Measurements from ENCODE around the gene ATP6V1B1. TPM values are rescaled to one million over a fixed set of nuclear protein-coding genes. Genes with fewer than 3 reads are reported as not detected.
A peak's percentile ranks its signal among the peaks of the same experiment; 100 is the strongest.

ATP6V1B1 gene
- polyA plus RNA-seq, 1 donor (not counting 4 experiments of a cell fraction or from before 2014, with no cell fraction given) = not detected

GRCh38 chr2:70975237-70975636 lies 39.5 kb downstream of the ATP6V1B1 start:
- no peaks in the 10 kb centered on the region for H3K9me1 ChIP-seq (ENCODE audit: control insufficient read depth, extremely low read depth, insufficient read depth, low read length)
- H2AFZ ChIP-seq (ENCODE audit: control insufficient read depth, low read length) = no peak overlapping the region
- H3K4me3 ChIP-seq (ENCODE audit: control insufficient read depth in 2 of 3, extremely low read depth in 1 of 3, insufficient read depth in 2 of 3, low read depth in 1 of 3, low read length in 3 of 3) = no peak overlapping the region
- TF ChIP-seq, protein P1, sequence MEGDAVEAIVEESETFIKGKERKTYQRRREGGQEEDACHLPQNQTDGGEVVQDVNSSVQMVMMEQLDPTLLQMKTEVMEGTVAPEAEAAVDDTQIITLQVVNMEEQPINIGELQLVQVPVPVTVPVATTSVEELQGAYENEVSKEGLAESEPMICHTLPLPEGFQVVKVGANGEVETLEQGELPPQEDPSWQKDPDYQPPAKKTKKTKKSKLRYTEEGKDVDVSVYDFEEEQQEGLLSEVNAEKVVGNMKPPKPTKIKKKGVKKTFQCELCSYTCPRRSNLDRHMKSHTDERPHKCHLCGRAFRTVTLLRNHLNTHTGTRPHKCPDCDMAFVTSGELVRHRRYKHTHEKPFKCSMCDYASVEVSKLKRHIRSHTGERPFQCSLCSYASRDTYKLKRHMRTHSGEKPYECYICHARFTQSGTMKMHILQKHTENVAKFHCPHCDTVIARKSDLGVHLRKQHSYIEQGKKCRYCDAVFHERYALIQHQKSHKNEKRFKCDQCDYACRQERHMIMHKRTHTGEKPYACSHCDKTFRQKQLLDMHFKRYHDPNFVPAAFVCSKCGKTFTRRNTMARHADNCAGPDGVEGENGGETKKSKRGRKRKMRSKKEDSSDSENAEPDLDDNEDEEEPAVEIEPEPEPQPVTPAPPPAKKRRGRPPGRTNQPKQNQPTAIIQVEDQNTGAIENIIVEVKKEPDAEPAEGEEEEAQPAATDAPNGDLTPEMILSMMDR (optimal IDR thresholded peaks at IDR 0.05 in 1 of 3, IDR thresholded peaks at IDR 0.05 in 1 of 3, conservative IDR thresholded peaks at IDR 0.05 in 1 of 3; ENCODE audit: extremely low read depth in 1 of 3, insufficient read depth in 2 of 3, low read length in 3 of 3) = no peak
- TF ChIP-seq EZH2 (IDR thresholded peaks at IDR 0.05; ENCODE audit: low read length) = no peak
- H3K4me1 ChIP-seq (ENCODE audit: control insufficient read depth, extremely low read depth, insufficient read depth, low read length) = peaks cover 18% of the 10 kb centered on the region
- no peak for FAIRE-seq
- no peaks in the 10 kb centered on the region for H3K27me3 ChIP-seq (ENCODE audit: control insufficient read depth, extremely low read depth, insufficient read depth, low read length)
- H3K79me2 ChIP-seq (ENCODE audit: control insufficient read depth, insufficient read depth, low read length) = no peaks in the 10 kb centered on the region
- no peak overlapping the region for H3K27ac ChIP-seq (ENCODE audit: control insufficient read depth, insufficient read depth, low read length)
- no peaks in the 10 kb centered on the region for H3K36me3 ChIP-seq (ENCODE audit: control insufficient read depth in 2 of 2, extremely low read depth in 1 of 2, insufficient read depth in 2 of 2, low read length in 2 of 2)
- no peaks in the 10 kb centered on the region for H4K20me1 ChIP-seq (ENCODE audit: control insufficient read depth, extremely low read depth, insufficient read depth, low read length)
- H3K4me2 ChIP-seq (ENCODE audit: control insufficient read depth, extremely low read depth, insufficient read depth, low read depth, low read length) = no peak overlapping the region
- H3K9ac ChIP-seq (ENCODE audit: control insufficient read depth, extremely low read depth, insufficient read depth, low read length) = no peak overlapping the region
- DNase-seq (ENCODE audit: low read depth, low spot score) = no peak
- dilution Hi-C loops (cut with MboI; ENCODE audit: extremely low pct_ligation_motif_present, low sequenced_read_pairs) = no loop called here
- no peaks in the 10 kb centered on the region for H3K9me3 ChIP-seq (ENCODE audit: control insufficient read depth, low read depth, low read length)

DNA sequence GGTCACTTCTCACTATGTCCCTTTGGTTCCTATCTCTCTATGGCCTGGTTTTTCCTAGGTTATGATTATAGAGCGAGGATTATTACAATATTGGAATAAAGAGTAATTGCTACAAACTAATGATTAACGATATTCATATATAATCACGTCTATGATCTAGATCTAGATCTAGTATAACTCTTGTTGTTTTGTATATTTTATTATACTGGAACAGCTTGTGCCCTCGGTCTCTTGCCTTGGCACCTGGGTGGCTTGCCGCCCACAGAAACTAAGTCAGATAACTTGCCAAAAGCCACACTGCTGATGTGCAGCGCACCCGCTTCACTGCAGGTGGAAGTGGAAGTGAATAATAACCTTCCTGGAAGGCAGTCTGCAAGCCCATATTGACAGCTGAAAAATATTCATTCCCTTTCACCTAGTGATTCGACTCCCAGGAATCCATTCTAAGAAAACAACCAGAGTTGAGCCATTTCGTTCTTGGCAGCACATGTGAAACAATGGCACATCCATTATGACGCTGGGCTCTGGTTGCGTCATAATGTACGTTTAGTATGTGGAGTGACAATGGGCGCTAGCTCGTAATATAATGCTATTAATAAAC lies 42.0 kb downstream of the ATP6V1B1 start:
- peak; percentile 65 for FAIRE-seq
- dilution Hi-C loops (cut with MboI; ENCODE audit: extremely low pct_ligation_motif_present, low sequenced_read_pairs) = no loop called here
- TF ChIP-seq, protein P1 (optimal IDR thresholded peaks at IDR 0.05 in 1 of 3, IDR thresholded peaks at IDR 0.05 in 1 of 3, conservative IDR thresholded peaks at IDR 0.05 in 1 of 3; ENCODE audit: extremely low read depth in 1 of 3, insufficient read depth in 2 of 3, low read length in 3 of 3) = no peak
- TF ChIP-seq EZH2 (IDR thresholded peaks at IDR 0.05; ENCODE audit: low read length) = no peak
- Histone ChIP-seq H3K27me3 (ENCODE audit: control insufficient read depth, extremely low read depth, insufficient read depth, low read length) (no peaks in the 10 kb centered on the region), H3K4me1 (ENCODE audit: control insufficient read depth, extremely low read depth, insufficient read depth, low read length) (peaks cover 18% of the 10 kb centered on the region), H3K36me3 (ENCODE audit: control insufficient read depth in 2 of 2, extremely low read depth in 1 of 2, insufficient read depth in 2 of 2, low read length in 2 of 2) (no peaks in the 10 kb centered on the region), H3K4me3 (ENCODE audit: control insufficient read depth in 2 of 3, extremely low read depth in 1 of 3, insufficient read depth in 2 of 3, low read depth in 1 of 3, low read length in 3 of 3) (peak overlapping the region; percentile 31 to 71 (median 64)), H3K9me1 (ENCODE audit: control insufficient read depth, extremely low read depth, insufficient read depth, low read length) (no peaks in the 10 kb centered on the region), H3K27ac (ENCODE audit: control insufficient read depth, insufficient read depth, low read length) (peak overlapping the region; percentile 40), H3K79me2 (ENCODE audit: control insufficient read depth, insufficient read depth, low read length) (no peaks in the 10 kb centered on the region), H4K20me1 (ENCODE audit: control insufficient read depth, extremely low read depth, insufficient read depth, low read length) (no peaks in the 10 kb centered on the region), H3K4me2 (ENCODE audit: control insufficient read depth, extremely low read depth, insufficient read depth, low read depth, low read length) (peak overlapping the region; percentile 97), H2AFZ (ENCODE audit: control insufficient read depth, low read length) (no peak overlapping the region), H3K9me3 (ENCODE audit: control insufficient read depth, low read depth, low read length) (no peaks in the 10 kb centered on the region), H3K9ac (ENCODE audit: control insufficient read depth, extremely low read depth, insufficient read depth, low read length) (peak overlapping the region; percentile 64)
- peak; percentile 59 for DNase-seq (ENCODE audit: low read depth, low spot score)

All from keratinocyte (primary cell).